Small intestine (tissue), 7 donors: ENCODE data around the gene OCA2. TPM values are rescaled to one million over a fixed set of nuclear protein-coding genes. Genes with fewer than 3 reads are reported as not detected.
"Not testable (repeated sequence)": the region's sequence is repeated elsewhere in the genome, so short reads cannot be mapped to it uniquely, and the experiment has no call there.

Experiments
- DNase-seq, 2 donors: peaks; one replicate each; pipeline versions ENCODE4 v3.0.0 to v3.0.0-alpha.2; 2013
- FAIRE-seq: peaks from 2 replicates; lab custom pipeline; 2012; peaks lifted over from hg19 to GRCh38; lab: Jason Lieb, UNC
- H3K27ac ChIP-seq, 3 donors: one replicate each; pipeline ENCODE4 v1.5.1; 2013; ENCODE audit warnings: low read length in 2 of 3, mild to moderate bottlenecking in 2 of 3, control low read depth in 1 of 3, inconsistent platforms in 1 of 3, low read depth in 1 of 3, moderate library complexity in 1 of 3
- H3K27me3 ChIP-seq, 3 donors: one replicate each; pipeline ENCODE4 v1.6.1; 2013; ENCODE audit warnings: low read length in 3 of 3, inconsistent platforms in 1 of 3; ENCODE audit not compliant: control insufficient read depth in 3 of 3, insufficient read depth in 3 of 3
- H3K36me3 ChIP-seq, 3 donors: one replicate each; pipeline ENCODE4 v1.6.1; 2013; ENCODE audit warnings: low read length in 3 of 3, inconsistent platforms in 1 of 3, low read depth in 1 of 3, mild to moderate bottlenecking in 1 of 3, moderate library complexity in 1 of 3; ENCODE audit not compliant: control insufficient read depth in 3 of 3, insufficient read depth in 2 of 3
- H3K4me1 ChIP-seq, 3 donors: one replicate each; pipeline ENCODE4 v1.6.1; 2013; ENCODE audit warnings: low read length in 2 of 3, inconsistent platforms in 1 of 3, low read depth in 1 of 3, mild to moderate bottlenecking in 1 of 3, moderate library complexity in 1 of 3; ENCODE audit not compliant: control insufficient read depth in 3 of 3, insufficient read depth in 2 of 3
- H3K4me3 ChIP-seq, 3 donors: one replicate each; pipeline ENCODE4 v1.5.1; 2013; ENCODE audit warnings: low read length in 3 of 3, control low read depth in 1 of 3, inconsistent platforms in 1 of 3, low read depth in 1 of 3, mild to moderate bottlenecking in 1 of 3, moderate library complexity in 1 of 3
- H3K9me3 ChIP-seq, 2 donors: one replicate each; pipeline ENCODE4 v1.6.1; 2013; ENCODE audit warnings: low read depth in 1 of 2, low read length in 1 of 2; ENCODE audit not compliant: control insufficient read depth in 2 of 2, insufficient read depth in 1 of 2
- WGBS, 3 donors: extraction: QIAGEN DNeasy Blood & Tissue Kit; methylation state at CpG; one replicate each; pipeline ENCODE4 v1.1.7; 2013; 5-methylcytosine and 5-hydroxymethylcytosine counted together
- polyA plus RNA-seq, 4 donors: library from polyadenylated mRNA; stranded (reverse) in 3 of 4; unstranded in 1 of 4; fragments of 200-250 nt in 3 of 4; fragments of 120-200 nt in 1 of 4; gene quantifications; one replicate each; pipeline versions ENCODE4 v1.2.1 to v1.2.3, GENCODE V29; 2013
- donor health status: healthy with polysubstance abuse.
- donor health status: control.
- donor health status: control.
- donor health status: Bipolar disorder and iron deficiency.
- donor health status: healthy.

Gene OCA2
- polyA plus RNA-seq, 4 donors: 0.07 to 5.9 TPM; not detected in 2

DNA sequence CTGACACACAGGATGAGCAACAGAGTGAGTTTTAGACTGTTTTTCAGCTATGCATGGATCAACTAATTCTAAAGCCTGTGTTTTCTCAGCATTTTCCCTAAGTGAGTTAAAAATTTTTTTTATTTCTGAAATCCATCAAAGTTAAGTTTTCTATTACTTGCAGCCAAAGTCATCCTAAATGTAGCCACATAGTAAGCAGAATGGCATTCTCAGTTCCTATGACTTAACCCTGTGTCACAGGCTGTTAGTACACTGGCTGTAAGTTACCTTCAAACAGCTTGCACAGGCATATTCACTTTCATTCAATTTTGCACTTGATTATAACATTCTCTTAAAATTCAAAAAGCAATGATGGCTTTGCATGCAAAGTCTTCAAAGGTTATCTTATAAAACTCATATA, 368.2 kb downstream of the OCA2 start:
- Histone ChIP-seq H3K27ac (no peak overlapping the region), H3K27me3 (no peaks in the 10 kb centered on the region), H3K36me3 (no peaks in the 10 kb centered on the region), H3K4me3 (no peak overlapping the region), H3K9me3 (peaks cover 4 to 13% of the 10 kb centered on the region in 2 donors), H3K4me1 (no peaks in the 10 kb centered on the region)
- no peak for DNase-seq
- FAIRE-seq: no peak

DNA sequence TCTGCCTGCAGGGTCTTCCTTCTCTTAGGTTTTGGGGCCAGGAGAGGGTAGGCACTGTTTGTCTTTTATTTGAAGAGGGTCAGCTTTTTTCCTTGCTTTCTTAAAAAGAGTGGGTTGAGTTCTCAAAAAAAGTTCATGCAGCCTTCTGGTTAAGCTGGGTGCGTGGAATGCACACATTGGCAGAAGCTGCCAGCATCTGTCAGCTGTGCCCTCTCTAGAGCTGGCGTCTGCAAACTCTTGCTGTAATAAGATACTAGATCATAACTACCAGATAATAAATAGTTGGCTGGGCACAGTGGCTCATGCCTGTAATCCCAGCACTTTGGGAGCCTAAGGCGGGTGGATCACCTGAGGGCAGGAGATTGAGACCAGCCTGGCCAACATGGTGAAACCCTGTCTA, 373.4 kb downstream of the OCA2 start:
- no peaks in the 10 kb centered on the region for H3K27me3 ChIP-seq
- no peak overlapping the region for H3K4me3 ChIP-seq
- no peaks in the 10 kb centered on the region for H3K36me3 ChIP-seq
- peaks cover 0 to 2% of the 10 kb centered on the region in 2 donors for H3K9me3 ChIP-seq
- WGBS, 3 donors: 82 to 88% (median 87%) methylated on average over 3 of the region's 3 CpGs
- FAIRE-seq: no peak
- no peak overlapping the region for H3K27ac ChIP-seq
- no peaks in the 10 kb centered on the region for H3K4me1 ChIP-seq
- no peak for DNase-seq

DNA sequence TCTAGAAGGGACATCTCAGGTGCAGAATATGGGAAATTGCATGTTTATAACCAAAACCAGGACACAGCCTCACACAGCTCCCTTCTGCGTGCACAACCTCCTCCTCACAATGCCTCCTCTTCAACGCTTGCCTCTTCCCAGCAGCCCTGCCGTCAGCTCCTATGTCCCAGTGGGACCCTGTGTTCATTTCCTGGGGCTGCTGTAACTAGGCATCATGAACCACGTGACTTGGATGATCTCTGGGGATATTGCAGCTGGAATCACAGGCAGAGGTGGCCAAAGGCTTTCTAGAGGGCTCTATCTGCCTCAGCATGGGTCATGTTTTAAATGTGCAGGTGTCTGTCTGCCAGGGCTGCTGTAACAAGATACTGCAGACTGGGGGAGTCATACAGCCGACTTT, 375.3 kb downstream of the OCA2 start:
- no peak overlapping the region for H3K27ac ChIP-seq
- no peaks in the 10 kb centered on the region for H3K36me3 ChIP-seq
- H3K4me1 ChIP-seq: no peaks in the 10 kb centered on the region
- DNase-seq: no peak
- H3K4me3 ChIP-seq: no peak overlapping the region
- H3K9me3 ChIP-seq: peaks cover 0 to 2% of the 10 kb centered on the region in 2 donors
- no peak for FAIRE-seq
- WGBS, 3 donors: 51 to 68% (median 55%) methylated on average over 5 of the region's 5 CpGs
- H3K27me3 ChIP-seq: no peaks in the 10 kb centered on the region

DNA sequence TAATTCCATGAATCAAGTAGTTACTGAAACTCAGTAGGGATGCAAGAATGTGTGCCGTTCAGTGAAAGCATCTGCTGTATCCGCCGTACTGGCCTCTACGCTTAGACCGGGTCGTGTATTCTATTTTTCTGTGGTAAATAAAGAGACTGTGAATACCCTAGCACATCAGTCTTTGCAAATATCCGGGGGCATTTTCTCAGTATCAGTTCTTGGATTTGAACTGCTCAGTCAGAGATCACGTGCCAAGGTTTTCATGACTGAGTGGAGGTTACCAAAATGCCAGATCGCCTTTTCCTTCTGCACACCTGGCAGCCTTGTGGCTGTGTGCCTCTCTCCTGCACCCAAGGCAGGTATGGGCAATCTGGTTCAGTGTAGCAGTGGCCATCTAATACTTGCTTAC, 377.0 kb downstream of the OCA2 start:
- no peak for FAIRE-seq
- Histone ChIP-seq H3K27me3 (no peaks in the 10 kb centered on the region), H3K4me3 (no peak overlapping the region), H3K36me3 (no peaks in the 10 kb centered on the region), H3K9me3 (peaks cover 0 to 4% of the 10 kb centered on the region in 2 donors), H3K4me1 (no peaks in the 10 kb centered on the region), H3K27ac (no peak overlapping the region)
- DNase-seq: no peak
- 77 to 87% (median 83%) methylated on average over 9 of the region's 9 CpGs for WGBS, 3 donors

DNA sequence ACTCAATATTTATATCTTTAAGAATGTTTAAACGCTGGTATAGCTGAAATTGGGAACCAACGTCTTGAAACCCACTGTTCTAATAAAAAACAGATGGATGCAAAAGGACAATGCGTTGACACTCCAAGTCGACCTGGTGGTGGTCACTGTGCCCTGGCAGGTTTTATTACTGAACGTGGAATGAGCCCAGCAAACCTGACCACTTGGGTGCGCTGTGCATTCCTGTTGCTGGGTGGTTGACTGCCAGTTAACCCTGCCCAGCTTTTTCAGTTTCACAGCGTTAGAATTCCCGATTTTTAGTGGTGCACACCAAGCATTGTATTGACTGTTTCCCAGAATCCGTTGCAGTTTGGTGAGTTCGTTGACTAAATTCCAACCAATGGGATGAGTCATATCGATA, 384.4 kb downstream of the OCA2 start:
- Histone ChIP-seq H3K36me3 (no peaks in the 10 kb centered on the region), H3K4me3 (no peak overlapping the region), H3K9me3 (peaks cover 1 to 4% of the 10 kb centered on the region in 2 donors), H3K27ac (no peak overlapping the region), H3K27me3 (no peaks in the 10 kb centered on the region), H3K4me1 (no peaks in the 10 kb centered on the region)
- 85% methylated on average over 11 of the region's 11 CpGs for WGBS, 3 donors
- DNase-seq: no peak
- no peak for FAIRE-seq

DNA sequence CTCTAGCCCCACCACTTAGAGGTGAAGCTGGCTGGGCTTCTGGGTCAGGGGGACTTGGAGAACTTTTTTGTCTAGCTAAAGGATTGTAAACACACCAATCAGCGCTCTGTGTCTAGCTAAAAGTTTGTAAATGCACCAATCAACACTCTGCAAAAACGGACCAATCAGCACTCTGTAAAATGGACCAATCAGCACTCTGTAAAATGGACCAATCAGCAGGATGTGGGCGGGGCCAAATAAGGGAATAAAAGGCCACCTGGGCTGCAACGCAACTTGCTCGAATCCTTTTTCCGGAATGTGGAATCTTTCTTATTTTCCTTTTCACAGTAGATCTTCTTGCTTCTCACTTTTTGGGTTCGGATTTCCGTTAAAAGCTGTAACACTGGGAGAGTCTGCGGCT, 385.3 kb downstream of the OCA2 start:
- H3K36me3 ChIP-seq, H3K27me3 ChIP-seq, H3K27ac ChIP-seq, H3K9me3 ChIP-seq, H3K4me1 ChIP-seq, DNase-seq, H3K4me3 ChIP-seq, FAIRE-seq: not testable (repeated sequence)
- 77 to 84% (median 80%) methylated on average over 9 of the region's 9 CpGs for WGBS, 3 donors

DNA sequence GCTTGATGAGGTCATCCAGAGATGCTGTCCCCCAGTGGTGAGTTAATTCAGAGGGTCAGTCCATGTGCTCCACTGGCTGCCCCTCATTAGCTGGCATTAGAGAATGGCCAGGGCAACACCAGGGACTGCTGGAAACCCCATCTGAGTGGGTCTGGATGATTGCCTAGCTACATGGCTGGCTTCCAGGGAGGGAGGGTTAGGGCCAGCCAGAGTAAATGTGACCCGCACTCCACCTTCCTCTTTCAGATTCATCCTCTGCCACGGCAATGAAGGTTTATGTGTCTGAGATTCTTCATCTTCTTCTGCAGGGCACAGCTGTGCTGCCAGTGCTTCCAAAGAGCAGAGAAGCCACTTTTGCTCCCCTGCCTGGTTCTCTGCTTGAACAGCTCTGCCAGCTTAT, 391.9 kb downstream of the OCA2 start:
- FAIRE-seq: no peak

DNA sequence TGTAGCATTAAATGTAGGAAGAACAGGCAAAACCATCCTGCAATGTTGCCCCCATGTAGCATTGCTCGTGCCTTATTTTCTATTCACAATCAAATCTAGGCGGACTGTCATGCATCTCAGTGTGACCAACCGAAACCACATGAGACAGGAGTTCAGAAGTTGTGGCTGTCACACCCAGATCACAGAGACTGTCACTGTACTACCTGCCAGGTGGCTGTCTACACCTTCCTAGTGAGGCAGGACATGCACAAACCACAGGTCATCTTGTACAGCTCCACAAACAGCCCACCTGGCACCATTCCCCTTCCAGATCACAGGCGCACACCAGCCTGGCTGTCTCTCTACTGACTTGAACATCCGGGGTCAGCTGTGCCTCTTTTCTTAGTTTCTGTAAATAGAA, 392.8 kb downstream of the OCA2 start:
- no peak overlapping the region for H3K4me3 ChIP-seq
- no peak overlapping the region for H3K27ac ChIP-seq
- DNase-seq (no peak), FAIRE-seq (no peak)
- H3K4me1 ChIP-seq: no peaks in the 10 kb centered on the region
- H3K36me3 ChIP-seq: no peaks in the 10 kb centered on the region
- peaks cover 0 to 2% (median 0%) of the 10 kb centered on the region in 3 donors for H3K27me3 ChIP-seq
- 91 to 92% (median 92%) methylated on average over 5 of the region's 5 CpGs for WGBS, 3 donors
- H3K9me3 ChIP-seq: peaks cover 0 to 3% of the 10 kb centered on the region in 2 donors

More for the DNA sequence above, 391.9 kb downstream of the OCA2 start:
- Histone ChIP-seq H3K27ac (no peak overlapping the region), H3K4me3 (no peak overlapping the region), H3K27me3 (peaks cover 0 to 2% (median 0%) of the 10 kb centered on the region in 3 donors), H3K9me3 (no peaks in the 10 kb centered on the region), H3K36me3 (no peaks in the 10 kb centered on the region), H3K4me1 (no peaks in the 10 kb centered on the region)
- no peak for DNase-seq
- WGBS, 3 donors: 69 to 90% (median 86%) methylated on average over 2 of the region's 2 CpGs

DNA sequence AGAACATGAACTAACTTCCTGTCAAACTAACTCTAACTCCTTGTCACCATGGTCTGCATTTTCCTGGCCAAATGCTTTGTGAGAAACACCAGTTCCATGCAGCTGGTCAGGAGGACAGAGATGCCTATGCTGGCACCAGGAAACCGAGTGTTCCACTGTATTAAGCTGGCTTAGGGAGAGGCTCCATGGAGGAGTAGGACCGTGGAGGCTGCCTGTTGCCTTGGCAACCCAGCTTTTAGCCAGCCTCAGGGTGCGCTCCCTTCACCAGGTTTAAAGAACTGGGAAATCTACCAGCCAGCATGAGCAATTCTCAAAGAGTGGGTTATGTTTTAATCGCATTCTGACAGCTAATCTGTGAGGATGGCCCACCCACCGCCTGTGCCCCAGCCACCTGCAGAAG, 394.1 kb downstream of the OCA2 start:
- DNase-seq (no peak), FAIRE-seq (no peak)
- Histone ChIP-seq H3K27ac (no peak overlapping the region), H3K4me1 (no peaks in the 10 kb centered on the region), H3K9me3 (peaks cover 0 to 3% of the 10 kb centered on the region in 2 donors), H3K4me3 (no peak overlapping the region), H3K27me3 (peaks cover 0 to 2% (median 0%) of the 10 kb centered on the region in 3 donors), H3K36me3 (no peaks in the 10 kb centered on the region)
- WGBS, 3 donors: 61 to 78% (median 66%) methylated on average over 5 of the region's 5 CpGs
